Astrocyte (in vitro differentiated cells and primary cell): ENCODE results near the gene MLLT1.

Source experiments
- EZH2 ChIP-seq: IDR thresholded peaks from 2 replicates; pipeline ENCODE4 v1.6.1; 2012; ENCODE audit warnings: mild to moderate bottlenecking, low read length, inconsistent platforms; ENCODE audit not compliant: insufficient read depth
- TF ChIP-seq, protein P1 (sequence below): IDR thresholded peaks from 2 replicates; pipeline ENCODE4 v1.5.1; 2011; ENCODE audit warnings: low read depth, mild to moderate bottlenecking, inconsistent platforms, low read length, moderate library complexity; ENCODE audit not compliant: insufficient read depth

DNA sequence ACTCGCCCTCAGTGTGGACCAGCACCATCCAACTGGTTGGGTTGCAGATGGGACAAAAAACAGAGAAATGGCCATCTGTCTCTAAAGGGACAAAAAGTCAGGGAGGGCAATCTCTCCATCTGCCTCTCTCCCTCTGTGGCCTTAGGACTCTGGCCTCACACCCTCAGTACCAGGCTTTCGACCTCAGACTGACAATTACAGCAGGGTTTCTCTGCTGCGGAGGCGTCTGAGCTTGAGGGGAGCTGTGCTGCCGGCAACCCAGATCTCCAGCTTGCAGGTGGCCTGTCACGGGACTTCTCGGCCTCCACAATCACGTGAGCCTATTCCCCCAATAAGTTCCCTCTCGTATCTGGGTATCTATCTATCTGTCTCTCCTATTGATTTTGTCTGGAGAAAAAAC, 27.7 kb downstream of the MLLT1 start:
- TF ChIP-seq, protein P1, sequence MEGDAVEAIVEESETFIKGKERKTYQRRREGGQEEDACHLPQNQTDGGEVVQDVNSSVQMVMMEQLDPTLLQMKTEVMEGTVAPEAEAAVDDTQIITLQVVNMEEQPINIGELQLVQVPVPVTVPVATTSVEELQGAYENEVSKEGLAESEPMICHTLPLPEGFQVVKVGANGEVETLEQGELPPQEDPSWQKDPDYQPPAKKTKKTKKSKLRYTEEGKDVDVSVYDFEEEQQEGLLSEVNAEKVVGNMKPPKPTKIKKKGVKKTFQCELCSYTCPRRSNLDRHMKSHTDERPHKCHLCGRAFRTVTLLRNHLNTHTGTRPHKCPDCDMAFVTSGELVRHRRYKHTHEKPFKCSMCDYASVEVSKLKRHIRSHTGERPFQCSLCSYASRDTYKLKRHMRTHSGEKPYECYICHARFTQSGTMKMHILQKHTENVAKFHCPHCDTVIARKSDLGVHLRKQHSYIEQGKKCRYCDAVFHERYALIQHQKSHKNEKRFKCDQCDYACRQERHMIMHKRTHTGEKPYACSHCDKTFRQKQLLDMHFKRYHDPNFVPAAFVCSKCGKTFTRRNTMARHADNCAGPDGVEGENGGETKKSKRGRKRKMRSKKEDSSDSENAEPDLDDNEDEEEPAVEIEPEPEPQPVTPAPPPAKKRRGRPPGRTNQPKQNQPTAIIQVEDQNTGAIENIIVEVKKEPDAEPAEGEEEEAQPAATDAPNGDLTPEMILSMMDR = no peak
- TF ChIP-seq EZH2 = no peak
